ENCODE data around the gene LMTK2. TPM values are rescaled to one million over a fixed set of nuclear protein-coding genes. Genes with fewer than 3 reads are reported as not detected.

The LMTK2 gene
- total and polyA plus RNA-seq, 2 donors = 6.8 to 12.4 TPM

DNA sequence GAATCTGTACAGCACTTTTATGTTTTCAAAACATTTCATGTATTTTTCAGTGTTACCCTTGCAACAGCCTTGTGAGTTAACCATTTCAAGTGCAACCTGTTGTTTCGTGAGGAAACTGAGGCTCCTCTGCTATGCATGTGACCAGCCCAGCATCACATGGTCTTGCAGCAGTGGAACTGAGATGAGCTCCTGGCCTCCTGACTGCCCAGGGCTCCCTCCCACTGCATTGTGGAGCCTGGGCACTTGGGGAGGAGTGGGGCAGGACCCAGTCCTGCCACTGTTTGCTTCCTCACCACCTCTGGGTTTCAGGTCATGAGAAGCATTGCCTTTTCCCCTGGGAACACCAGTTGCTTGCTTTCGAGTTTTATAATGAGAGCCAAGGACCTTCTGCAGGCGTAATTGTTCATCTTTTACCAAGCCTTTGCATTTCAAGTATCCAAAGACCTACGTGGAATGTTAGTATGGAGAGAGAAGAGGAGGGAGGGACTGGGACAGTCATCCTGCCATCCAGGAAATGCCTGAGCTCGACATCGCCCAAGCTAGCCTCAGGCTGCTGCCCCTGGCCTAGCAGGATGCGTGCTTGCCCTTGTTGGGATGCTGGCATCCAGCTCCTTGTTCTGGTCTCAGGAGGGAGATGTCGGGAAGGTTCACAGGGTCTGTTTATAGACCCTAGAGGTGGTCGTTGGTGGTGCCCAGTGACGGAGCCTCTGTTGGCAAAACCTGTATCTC lies 72.3 kb downstream of the LMTK2 start:
- WGBS = 88% methylated on average over 10 of the region's 10 CpGs
- no peak overlapping the region for H3K4me3 ChIP-seq (ENCODE audit: low read depth, low read length)
- no peak for DNase-seq (ENCODE audit: extremely low spot score)
- H3K27ac ChIP-seq (ENCODE audit: low read depth) = no peak overlapping the region
- H3K4me1 ChIP-seq (ENCODE audit: insufficient read depth) = no peaks in the 10 kb centered on the region
- H3K36me3 ChIP-seq (ENCODE audit: insufficient read depth) = no peaks in the 10 kb centered on the region

DNA sequence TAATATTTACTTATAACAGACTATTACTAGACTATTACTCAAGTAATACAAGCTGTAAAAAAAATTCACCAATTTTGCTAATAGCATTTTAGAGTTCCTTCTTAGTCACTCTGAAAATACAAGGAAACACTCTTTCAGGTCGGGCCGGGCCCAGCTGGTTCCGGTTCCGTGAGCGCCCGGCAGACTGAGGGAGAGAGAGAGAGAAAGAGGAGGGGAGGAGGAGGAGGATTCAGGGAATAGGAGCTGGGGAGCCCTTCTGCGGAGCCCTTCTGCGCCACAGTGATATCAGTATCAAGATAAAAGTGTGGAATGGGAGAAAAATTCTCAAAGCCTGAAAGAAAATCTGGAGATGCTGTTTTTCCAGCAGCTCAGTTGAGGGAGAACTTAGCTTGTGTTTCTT lies 74.1 kb downstream of the LMTK2 start:
- no peak for DNase-seq (ENCODE audit: extremely low spot score)
- no peaks in the 10 kb centered on the region for H3K4me1 ChIP-seq (ENCODE audit: insufficient read depth)
- no peaks in the 10 kb centered on the region for H3K36me3 ChIP-seq (ENCODE audit: insufficient read depth)
- H3K27ac ChIP-seq (ENCODE audit: low read depth) = no peak overlapping the region
- no peak overlapping the region for H3K4me3 ChIP-seq (ENCODE audit: low read depth, low read length)
- 86% methylated on average over 8 of the region's 8 CpGs for WGBS

GRCh38 chr7:98185101-98185500 lies 78.4 kb downstream of the LMTK2 start:
- no peak overlapping the region for H3K27ac ChIP-seq (ENCODE audit: low read depth)
- 68% methylated on average over 7 of the region's 7 CpGs for whole genome bisulfite sequencing
- no peak for DNase-seq (ENCODE audit: extremely low spot score)
- no peaks in the 10 kb centered on the region for H3K4me1 ChIP-seq (ENCODE audit: insufficient read depth)
- no peaks in the 10 kb centered on the region for H3K36me3 ChIP-seq (ENCODE audit: insufficient read depth)
- no peak overlapping the region for H3K4me3 ChIP-seq (ENCODE audit: low read depth, low read length)

GRCh38 chr7:98186452-98187137 lies 79.9 kb downstream of the LMTK2 start:
- no peak for DNase-seq (ENCODE audit: extremely low spot score)
- no peak overlapping the region for H3K4me3 ChIP-seq (ENCODE audit: low read depth, low read length)
- WGBS = 55% methylated on average over 9 of the region's 9 CpGs
- no peaks in the 10 kb centered on the region for H3K4me1 ChIP-seq (ENCODE audit: insufficient read depth)
- H3K27ac ChIP-seq (ENCODE audit: low read depth) = no peak overlapping the region
- peaks cover 2% of the 10 kb centered on the region for H3K36me3 ChIP-seq (ENCODE audit: insufficient read depth)

- no peaks in the 10 kb centered on the region for H3K4me1 ChIP-seq (ENCODE audit: insufficient read depth)
Observed at GRCh38 chr7:98187138-98187502, 80.5 kb downstream of the LMTK2 start.

GRCh38 chr7:98189559-98189958 lies 82.9 kb downstream of the LMTK2 start:
- peaks cover 4% of the 10 kb centered on the region for H3K36me3 ChIP-seq (ENCODE audit: insufficient read depth)
- no peak overlapping the region for H3K27ac ChIP-seq (ENCODE audit: low read depth)
- 93% methylated on average over 11 of the region's 11 CpGs for WGBS
- no peaks in the 10 kb centered on the region for H3K4me1 ChIP-seq (ENCODE audit: insufficient read depth)
- DNase-seq (ENCODE audit: extremely low spot score) = no peak
- no peak overlapping the region for H3K4me3 ChIP-seq (ENCODE audit: low read depth, low read length)

More at GRCh38 chr7:98187138-98187502, 80.5 kb downstream of the LMTK2 start:
- WGBS = 52% methylated on average over 1 of the region's 1 CpG
- no peak for DNase-seq (ENCODE audit: extremely low spot score)
- H3K36me3 ChIP-seq (ENCODE audit: insufficient read depth) = peaks cover 4% of the 10 kb centered on the region
- H3K4me3 ChIP-seq (ENCODE audit: low read depth, low read length) = no peak overlapping the region
- H3K27ac ChIP-seq (ENCODE audit: low read depth) = no peak overlapping the region

DNA sequence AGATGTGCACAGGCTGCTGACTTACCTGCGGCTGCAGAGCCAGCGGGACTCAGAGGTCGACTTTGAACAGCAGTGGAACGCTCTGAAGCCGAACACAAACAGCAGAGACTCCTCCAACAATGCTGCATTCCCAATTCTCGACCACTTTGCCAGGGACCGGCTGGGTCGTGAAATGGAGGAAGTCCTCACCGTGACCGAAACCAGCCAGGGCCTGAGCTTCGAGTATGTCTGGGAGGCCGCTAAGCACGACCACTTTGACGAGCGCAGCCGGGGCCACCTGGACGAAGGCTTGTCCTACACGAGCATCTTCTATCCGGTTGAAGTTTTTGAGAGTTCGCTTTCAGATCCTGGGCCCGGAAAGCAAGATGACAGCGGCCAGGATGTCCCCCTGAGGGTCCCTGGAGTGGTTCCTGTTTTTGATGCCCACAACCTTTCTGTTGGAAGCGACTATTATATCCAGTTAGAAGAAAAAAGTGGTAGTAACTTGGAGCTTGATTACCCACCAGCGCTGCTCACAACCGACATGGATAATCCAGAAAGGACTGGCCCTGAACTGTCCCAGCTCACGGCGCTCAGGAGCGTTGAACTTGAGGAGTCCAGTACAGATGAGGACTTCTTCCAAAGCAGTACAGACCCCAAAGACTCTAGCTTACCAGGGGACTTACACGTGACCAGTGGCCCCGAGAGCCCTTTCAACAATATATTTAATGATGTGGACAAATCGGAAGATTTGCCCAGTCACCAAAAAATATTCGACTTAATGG lies 85.2 kb downstream of the LMTK2 start:
- H3K4me3 ChIP-seq (ENCODE audit: low read depth, low read length) = no peak overlapping the region
- no peak overlapping the region for H3K27ac ChIP-seq (ENCODE audit: low read depth)
- 96% methylated on average over 32 of the region's 32 CpGs for WGBS
- H3K4me1 ChIP-seq (ENCODE audit: insufficient read depth) = no peaks in the 10 kb centered on the region
- H3K36me3 ChIP-seq (ENCODE audit: insufficient read depth) = peaks cover 4% of the 10 kb centered on the region
- DNase-seq (ENCODE audit: extremely low spot score) = no peak

GRCh38 chr7:98192781-98193457 lies 86.3 kb downstream of the LMTK2 start:
- peaks cover 4% of the 10 kb centered on the region for H3K36me3 ChIP-seq (ENCODE audit: insufficient read depth)
- no peaks in the 10 kb centered on the region for H3K4me1 ChIP-seq (ENCODE audit: insufficient read depth)
- 94% methylated on average over 22 of the region's 22 CpGs for WGBS
- DNase-seq (ENCODE audit: extremely low spot score) = no peak
- H3K27ac ChIP-seq (ENCODE audit: low read depth) = no peak overlapping the region
- no peak overlapping the region for H3K4me3 ChIP-seq (ENCODE audit: low read depth, low read length)

GRCh38 chr7:98193474-98194180 lies 87.0 kb downstream of the LMTK2 start:
- DNase-seq (ENCODE audit: extremely low spot score) = no peak
- Histone ChIP-seq H3K27ac (ENCODE audit: low read depth) (no peak overlapping the region), H3K4me1 (ENCODE audit: insufficient read depth) (no peaks in the 10 kb centered on the region), H3K4me3 (ENCODE audit: low read depth, low read length) (no peak overlapping the region), H3K36me3 (ENCODE audit: insufficient read depth) (peaks cover 4% of the 10 kb centered on the region)
- 93% methylated on average over 37 of the region's 37 CpGs for WGBS

DNA sequence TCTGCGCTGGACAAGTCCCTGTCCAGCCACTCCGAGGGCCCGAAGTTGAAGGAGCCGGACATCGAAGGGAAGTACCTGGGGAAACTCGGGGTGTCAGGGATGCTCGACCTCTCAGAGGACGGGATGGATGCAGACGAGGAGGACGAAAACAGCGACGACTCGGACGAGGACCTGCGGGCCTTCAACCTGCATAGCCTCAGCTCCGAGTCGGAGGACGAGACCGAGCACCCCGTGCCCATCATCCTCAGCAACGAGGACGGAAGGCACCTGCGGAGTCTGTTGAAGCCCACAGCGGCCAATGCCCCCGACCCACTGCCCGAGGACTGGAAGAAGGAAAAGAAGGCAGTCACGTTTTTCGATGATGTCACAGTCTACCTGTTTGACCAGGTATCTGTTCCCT lies 87.5 kb downstream of the LMTK2 start:
- H3K4me1 ChIP-seq (ENCODE audit: insufficient read depth) = no peaks in the 10 kb centered on the region
- no peak overlapping the region for H3K4me3 ChIP-seq (ENCODE audit: low read depth, low read length)
- 97% methylated on average over 28 of the region's 28 CpGs for WGBS
- peaks cover 4% of the 10 kb centered on the region for H3K36me3 ChIP-seq (ENCODE audit: insufficient read depth)
- no peak overlapping the region for H3K27ac ChIP-seq (ENCODE audit: low read depth)
- DNase-seq (ENCODE audit: extremely low spot score) = no peak

- no peak overlapping the region for H3K27ac ChIP-seq (ENCODE audit: low read depth)
- no peaks in the 10 kb centered on the region for H3K4me1 ChIP-seq (ENCODE audit: insufficient read depth)
- peaks cover 4% of the 10 kb centered on the region for H3K36me3 ChIP-seq (ENCODE audit: insufficient read depth)
- no peak overlapping the region for H3K4me3 ChIP-seq (ENCODE audit: low read depth, low read length)
- 93% methylated on average over 8 of the region's 8 CpGs for WGBS
- DNase-seq (ENCODE audit: extremely low spot score) = no peak
Observed at GRCh38 chr7:98194672-98195457, 88.2 kb downstream of the LMTK2 start.

DNA sequence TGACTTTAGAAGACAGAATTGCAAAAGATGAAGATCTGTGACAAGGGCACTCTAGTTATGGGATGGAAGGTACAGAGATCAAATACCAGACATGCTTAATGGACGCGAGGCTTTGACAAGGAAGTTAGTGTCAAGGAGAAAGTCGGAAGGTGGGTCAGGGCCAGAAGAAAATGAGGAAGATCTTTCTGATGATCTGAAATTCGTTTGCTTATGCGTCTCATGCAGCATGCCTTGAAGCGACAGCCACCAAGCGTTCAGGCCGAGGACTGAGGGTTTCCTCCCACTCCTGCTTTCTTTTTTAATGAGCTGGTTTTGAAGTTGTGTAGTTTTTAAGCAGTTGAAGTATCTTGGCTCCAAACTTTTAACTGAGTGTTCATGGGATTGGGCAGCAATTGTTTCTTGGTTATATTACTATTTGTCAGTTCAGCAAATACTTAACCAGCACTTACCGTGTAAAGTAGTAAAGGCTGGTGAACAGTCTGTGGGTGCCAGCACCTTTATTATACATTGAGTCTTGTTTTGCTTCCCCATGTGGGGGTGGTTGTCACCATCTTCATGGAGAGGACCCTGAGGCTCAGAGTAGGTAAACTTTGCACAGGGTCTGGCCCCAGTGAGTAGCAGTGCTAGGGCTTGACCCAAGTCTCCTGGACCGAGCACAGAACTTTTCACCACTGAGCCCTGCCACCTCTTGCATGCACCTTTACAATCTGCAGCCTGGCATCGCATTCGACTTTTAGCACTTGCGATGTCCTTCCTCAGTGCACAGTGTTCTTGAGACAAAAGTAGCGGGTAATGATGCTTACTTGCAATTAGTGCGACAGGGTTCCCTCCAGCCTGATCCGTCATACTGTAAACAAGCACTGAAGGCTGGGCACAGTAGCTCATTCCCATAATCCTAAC lies 90.3 kb downstream of the LMTK2 start:
- no peak overlapping the region for H3K27ac ChIP-seq (ENCODE audit: low read depth)
- H3K4me3 ChIP-seq (ENCODE audit: low read depth, low read length) = no peak overlapping the region
- no peaks in the 10 kb centered on the region for H3K4me1 ChIP-seq (ENCODE audit: insufficient read depth)
- 87% methylated on average over 16 of the region's 16 CpGs for WGBS
- H3K36me3 ChIP-seq (ENCODE audit: insufficient read depth) = peaks cover 2% of the 10 kb centered on the region
- no peak for DNase-seq (ENCODE audit: extremely low spot score)

All from urinary bladder (tissue), 4 donors.